Measurements from ENCODE around the gene MNX1.

- no peak for TF ChIP-seq CTCF (conservative IDR thresholded peaks at IDR 0.05; ENCODE audit: low read length)
- no peak for TF ChIP-seq EZH2phosphoT487 (IDR thresholded peaks at IDR 0.05; ENCODE audit: borderline replicate concordance)
These were observed 1.2 kb downstream of the MNX1 start for GRCh38 chr7:157009170-157009777.

Data from Loucy (cell line).